ENCODE data around the gene INVS.

The INVS gene

GRCh38 chr9:100350188-100350587 is 251.1 kb downstream of the INVS start:
- DNase-seq: no peak
